K562 (cell line): ENCODE results near the gene HRCT1. TPM values are rescaled to one million over a fixed set of nuclear protein-coding genes. Genes with fewer than 3 reads are reported as not detected.

Experiments used
- AFF1 ChIP-seq, 2 experiments: fragments of 450-650 bp; IDR thresholded peaks; 2 replicates each; pipeline ENCODE4 v1.6.1; 2018; ENCODE audit warnings: mild to moderate bottlenecking in 2 of 2, low read depth in 1 of 2; ENCODE audit not compliant: partially characterized antibody in 2 of 2
- ARID3B ChIP-seq: fragments of 250-450 bp; sonication (Bioruptor Pico); IDR thresholded peaks from 2 replicates; pipeline ENCODE4 v1.4.0; 2020; ENCODE audit warnings: borderline replicate concordance
- CCNT2 ChIP-seq: IDR thresholded peaks from 2 replicates; pipeline ENCODE4 v1.6.1; 2011; ENCODE audit warnings: borderline replicate concordance, low read depth, mild to moderate bottlenecking, moderate library complexity, mixed read lengths, low read length; ENCODE audit not compliant: insufficient read length; ENCODE audit errors: extremely low read depth
- CHCHD3 ChIP-seq: fragments of 250-450 bp; sonication (Bioruptor Pico); IDR thresholded peaks from 2 replicates; pipeline ENCODE4 v2.1.2; 2022; ENCODE audit warnings: mild to moderate bottlenecking
- DDX20 ChIP-seq: fragments of 450-650 bp; IDR thresholded peaks from 2 replicates; pipeline ENCODE4 v1.6.1; 2016; ENCODE audit warnings: missing genetic modification characterization, low read depth, mild to moderate bottlenecking, missing compliant biosample characterization, moderate library complexity
- KLF16 ChIP-seq: IDR thresholded peaks from 2 replicates; pipeline ENCODE4 v1.6.1; 2016; ENCODE audit warnings: antibody characterized with exemption
- LEF1 ChIP-seq: fragments of 450-650 bp; IDR thresholded peaks from 2 replicates; pipeline ENCODE4 v1.6.1; 2016; ENCODE audit warnings: mild to moderate bottlenecking
- MBD2 ChIP-seq: sonication (generic); IDR thresholded peaks from 2 replicates; pipeline ENCODE4 v1.6.1; 2016; ENCODE audit warnings: low read depth, borderline replicate concordance
- NFRKB ChIP-seq: fragments of 450-650 bp; IDR thresholded peaks from 2 replicates; pipeline ENCODE4 v1.6.1; 2016; ENCODE audit warnings: low read depth
- PHF8 ChIP-seq: fragments of 200-600 bp; sonication (generic); IDR thresholded peaks from 2 replicates; pipeline ENCODE4 v1.6.1; 2012; ENCODE audit warnings: mixed run types, mild to moderate bottlenecking, inconsistent platforms, low read length, moderate library complexity, borderline replicate concordance
- SMARCB1 ChIP-seq: IDR thresholded peaks from 2 replicates; pipeline ENCODE4 v1.6.1; 2011; ENCODE audit warnings: improper control_type of control experiment, low read depth; ENCODE audit not compliant: insufficient read length
- SRSF1 ChIP-seq: fragments of 200-400 bp; formaldehyde crosslinking; IDR thresholded peaks from 2 replicates; pipeline ENCODE4 v1.6.1; 2017; ENCODE audit warnings: mild to moderate bottlenecking, low read depth, low read length, moderate library complexity
- TEAD1 ChIP-seq, 2 experiments: fragments of 450-650 bp in 1 of 2; sonication (generic) in 1 of 2; formaldehyde crosslinking; IDR thresholded peaks; 2 replicates each; pipeline versions ENCODE4 v1.4.0 to v1.8.0; 2020 to 2022; ENCODE audit warnings: mild to moderate bottlenecking in 2 of 2, missing genetic modification reagents in 1 of 2
- ZNF280B ChIP-seq: fragments of 250-450 bp; sonication (Bioruptor Pico); IDR thresholded peaks from 2 replicates; pipeline ENCODE4 v1.5.1; 2021; ENCODE audit warnings: mild to moderate bottlenecking
- ZNF589 ChIP-seq: fragments of 200-800 bp; sonication (Bioruptor generic); IDR thresholded peaks from 2 replicates; pipeline ENCODE4 v1.6.1; 2016; ENCODE audit warnings: low read depth, missing genetic modification characterization, missing compliant biosample characterization
- ZNF644 ChIP-seq: fragments of 200-800 bp; sonication (Bioruptor generic); IDR thresholded peaks from 2 replicates; pipeline ENCODE4 v1.6.1; 2016; ENCODE audit warnings: low read depth, missing genetic modification characterization, missing compliant biosample characterization
- polyA plus RNA-seq, 8 experiments: library from polyadenylated mRNA; depleted of rRNA in 4 of 8; stranded (reverse) in 5 of 8; unstranded in 3 of 8; fragments of >200 nt; fragmentation: Nextera tagmentation in 2 of 8; fragmentation: Illumina TruSeq in 1 of 8; extraction: Ambion mirVana in 2 of 8; extraction: Trizol in 1 of 8; gene quantifications; 2 replicates each; pipeline versions ENCODE4 v1.2.1 to v1.2.3, GENCODE V29; 2011 to 2014; ENCODE audit warnings: inconsistent platforms in 1 of 8, missing spikeins in 1 of 8
- total RNA-seq, 7 experiments: library from RNA; depleted of rRNA in 6 of 7; stranded (reverse); fragments of >200 nt in 6 of 7; fragmentation: Illumina TruSeq in 2 of 7; extraction: Trizol in 2 of 7; gene quantifications; 2 replicates each; pipeline versions ENCODE4 v1.2.1 to v1.2.3, GENCODE V29; 2011 to 2021; ENCODE audit warnings: low replicate concordance in 1 of 7

The HRCT1 gene
- total and polyA plus RNA-seq, 9 of the 15 experiments (the other 6 are each of a cell fraction or from before 2014, with no cell fraction given) = 0.40 TPM; not detected in 8

- TF ChIP-seq ZNF280B (CRISPR knock-in tag) (no peak), NFRKB (0 out of 2 replicates have a peak, but pooled peaks have one; percentile 73), LEF1 (no peak), PHF8 (0 out of 2 replicates have a peak, but pooled peaks have one; percentile 19), CCNT2 (no peak), DDX20 (tag) (no peak), ZNF589 (CRISPR knock-in tag) (0 out of 2 replicates have a peak, but pooled peaks have one; percentile 29), MBD2 (0 out of 2 replicates have a peak, but pooled peaks have one; percentile 0), KLF16 (no peak), ZNF644 (peak; percentile 51; the same call in 1 of the 2 replicates), TEAD1 (CRISPR knock-in tag; IDR thresholded peaks at IDR 0.05) (0 out of 4 replicates have a peak, but pooled peaks of 1 of the 2 experiments have one; percentile 36), ARID3B (CRISPR knock-in tag) (no peak), CHCHD3 (no peak), AFF1 (IDR thresholded peaks at IDR 0.05; ENCODE audit: low read depth in 1 of 2, partially characterized antibody in 2 of 2) (no peak), SMARCB1 (no peak), SRSF1 (no peak)
Observed at GRCh38 chr9:35923598-35923926, 17.6 kb downstream of the HRCT1 start (continued).
